Measurements from ENCODE around the gene CPZ.

CPZ gene

DNA sequence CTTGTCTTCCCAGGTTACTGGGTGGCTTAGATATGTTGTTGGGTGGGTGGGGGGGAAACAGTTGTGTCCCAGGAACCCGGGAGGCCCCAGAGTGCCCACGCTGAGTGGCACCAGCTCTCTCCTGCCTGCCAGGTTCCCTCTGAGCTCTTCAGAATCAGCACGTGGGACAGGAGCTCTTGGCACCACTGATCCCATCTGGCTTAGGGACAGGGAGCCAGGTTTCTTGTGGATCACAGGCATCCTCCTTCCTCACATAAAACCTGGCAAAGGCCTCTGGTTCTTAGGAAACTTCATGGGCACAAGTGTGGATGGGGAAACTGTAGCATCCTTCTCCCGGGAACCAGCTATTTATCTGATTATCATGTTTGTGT, 8.9 kb upstream of the CPZ start:
- no CpG with 5 or more reads among the region's 4 CpGs for WGBS (ENCODE audit: extremely low coverage, insufficient coverage, low lambda C conversion rate)

GRCh38 chr4:8585186-8585585, 7.4 kb upstream of the CPZ start:
- no peak overlapping the region for H2AK5ac ChIP-seq (ENCODE audit: low read length)
- no CpG with 5 or more reads among the region's 6 CpGs for WGBS (ENCODE audit: extremely low coverage, insufficient coverage, low lambda C conversion rate)
- H3K4me2 ChIP-seq (ENCODE audit: low read length), result no peak overlapping the region
- H2BK120ac ChIP-seq (ENCODE audit: low read depth, low read length), result no peak overlapping the region
- H2BK15ac ChIP-seq (replicated peaks; ENCODE audit: low read depth), result no peak overlapping the region
- no peak overlapping the region for H3K23ac ChIP-seq (ENCODE audit: low read length)
- no peaks in the 10 kb centered on the region for H3K36me3 ChIP-seq (ENCODE audit: control insufficient read depth, insufficient read depth, low read length)
- H3K4me3 ChIP-seq (ENCODE audit: low read length), result no peak overlapping the region
- H3K18ac ChIP-seq (ENCODE audit: low read length), result no peak overlapping the region
- H3K79me2 ChIP-seq (ENCODE audit: control insufficient read depth, insufficient read depth, low read length), result no peaks in the 10 kb centered on the region
- H3K27ac ChIP-seq (ENCODE audit: low read depth, low read length), result no peak overlapping the region
- H3K9ac ChIP-seq (ENCODE audit: low read length), result no peak overlapping the region
- H3K56ac ChIP-seq (ENCODE audit: low read length), result no peak overlapping the region
- no peak overlapping the region for H2BK5ac ChIP-seq (ENCODE audit: low read length)
- H3K27me3 ChIP-seq (ENCODE audit: insufficient read depth, low read length, poor library complexity), result no peaks in the 10 kb centered on the region
- no peak overlapping the region for H4K8ac ChIP-seq (ENCODE audit: low read depth, low read length)
- no peak overlapping the region for H4K5ac ChIP-seq (ENCODE audit: low read length)
- peak; percentile 54 for DNase-seq
- no peaks in the 10 kb centered on the region for H3K4me1 ChIP-seq (ENCODE audit: control insufficient read depth, low read depth, low read length)
- H3K4ac ChIP-seq (ENCODE audit: low read depth, low read length), result no peak overlapping the region
- no peaks in the 10 kb centered on the region for H3K79me1 ChIP-seq (ENCODE audit: low read length)

More for the DNA sequence above, 8.9 kb upstream of the CPZ start:
- Histone ChIP-seq H3K79me2 (ENCODE audit: control insufficient read depth, insufficient read depth, low read length) (no peaks in the 10 kb centered on the region), H2BK5ac (ENCODE audit: low read length) (no peak overlapping the region), H3K27ac (ENCODE audit: low read depth, low read length) (no peak overlapping the region), H3K36me3 (ENCODE audit: control insufficient read depth, insufficient read depth, low read length) (no peaks in the 10 kb centered on the region), H3K23ac (ENCODE audit: low read length) (no peak overlapping the region), H3K79me1 (ENCODE audit: low read length) (no peaks in the 10 kb centered on the region), H3K4me2 (ENCODE audit: low read length) (no peak overlapping the region), H2BK120ac (ENCODE audit: low read depth, low read length) (no peak overlapping the region), H3K18ac (ENCODE audit: low read length) (no peak overlapping the region), H4K8ac (ENCODE audit: low read depth, low read length) (no peak overlapping the region), H3K4me3 (ENCODE audit: low read length) (no peak overlapping the region), H2BK15ac (replicated peaks; ENCODE audit: low read depth) (no peak overlapping the region), H4K5ac (ENCODE audit: low read length) (no peak overlapping the region), H3K4ac (ENCODE audit: low read depth, low read length) (no peak overlapping the region), H2AK5ac (ENCODE audit: low read length) (no peak overlapping the region), H3K9ac (ENCODE audit: low read length) (no peak overlapping the region), H3K27me3 (ENCODE audit: insufficient read depth, low read length, poor library complexity) (no peaks in the 10 kb centered on the region), H3K56ac (ENCODE audit: low read length) (no peak overlapping the region), H3K4me1 (ENCODE audit: control insufficient read depth, low read depth, low read length) (peaks cover 4% of the 10 kb centered on the region)
- no peak for DNase-seq

- Histone ChIP-seq H3K4me3 (ENCODE audit: low read length) (no peak overlapping the region), H3K4me2 (ENCODE audit: low read length) (no peak overlapping the region), H3K4ac (ENCODE audit: low read depth, low read length) (no peak overlapping the region), H3K23ac (ENCODE audit: low read length) (no peak overlapping the region), H2AK5ac (ENCODE audit: low read length) (no peak overlapping the region), H3K27ac (ENCODE audit: low read depth, low read length) (no peak overlapping the region), H2BK120ac (ENCODE audit: low read depth, low read length) (no peak overlapping the region), H3K27me3 (ENCODE audit: insufficient read depth, low read length, poor library complexity) (no peaks in the 10 kb centered on the region), H4K8ac (ENCODE audit: low read depth, low read length) (no peak overlapping the region), H2BK5ac (ENCODE audit: low read length) (no peak overlapping the region), H3K36me3 (ENCODE audit: control insufficient read depth, insufficient read depth, low read length) (no peaks in the 10 kb centered on the region), H3K9ac (ENCODE audit: low read length) (no peak overlapping the region), H3K4me1 (ENCODE audit: control insufficient read depth, low read depth, low read length) (no peaks in the 10 kb centered on the region), H2BK15ac (replicated peaks; ENCODE audit: low read depth) (no peak overlapping the region), H3K79me2 (ENCODE audit: control insufficient read depth, insufficient read depth, low read length) (no peaks in the 10 kb centered on the region), H3K18ac (ENCODE audit: low read length) (no peak overlapping the region), H3K79me1 (ENCODE audit: low read length) (no peaks in the 10 kb centered on the region), H4K5ac (ENCODE audit: low read length) (no peak overlapping the region), H3K56ac (ENCODE audit: low read length) (peak overlapping the region; percentile 49)
- WGBS (ENCODE audit: extremely low coverage, insufficient coverage, low lambda C conversion rate), result no CpG with 5 or more reads among the region's 7 CpGs
- DNase-seq, result no peak
Measured at GRCh38 chr4:8585721-8586212, 6.8 kb upstream of the CPZ start.

DNA sequence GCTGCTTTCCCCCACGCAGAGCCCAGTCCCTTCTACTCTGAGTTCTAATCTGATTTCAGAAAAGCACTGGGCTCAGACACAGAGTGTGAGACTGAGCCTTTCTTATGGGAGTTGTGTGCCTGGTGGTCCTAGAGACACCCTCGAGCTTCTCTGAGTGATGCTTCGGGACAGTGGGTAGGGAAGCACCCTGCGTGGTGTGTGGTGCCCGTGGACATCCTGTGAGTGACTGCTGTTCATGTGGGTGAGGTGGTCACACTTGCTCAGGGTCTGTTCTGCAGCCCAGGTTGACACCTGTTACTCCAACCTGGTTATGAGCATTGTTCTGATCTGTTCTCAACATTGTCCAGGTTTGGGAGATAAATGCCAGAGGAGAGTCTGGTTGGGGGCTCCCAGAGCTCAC, 6.3 kb upstream of the CPZ start:
- Histone ChIP-seq H3K23ac (ENCODE audit: low read length) (no peak overlapping the region), H2BK15ac (replicated peaks; ENCODE audit: low read depth) (no peak overlapping the region), H3K18ac (ENCODE audit: low read length) (no peak overlapping the region), H2BK120ac (ENCODE audit: low read depth, low read length) (no peak overlapping the region), H3K79me2 (ENCODE audit: control insufficient read depth, insufficient read depth, low read length) (no peaks in the 10 kb centered on the region), H3K4me3 (ENCODE audit: low read length) (no peak overlapping the region), H3K4me1 (ENCODE audit: control insufficient read depth, low read depth, low read length) (no peaks in the 10 kb centered on the region), H4K5ac (ENCODE audit: low read length) (no peak overlapping the region), H3K9ac (ENCODE audit: low read length) (no peak overlapping the region), H3K56ac (ENCODE audit: low read length) (no peak overlapping the region), H2AK5ac (ENCODE audit: low read length) (no peak overlapping the region), H3K36me3 (ENCODE audit: control insufficient read depth, insufficient read depth, low read length) (no peaks in the 10 kb centered on the region), H3K4me2 (ENCODE audit: low read length) (no peak overlapping the region), H4K8ac (ENCODE audit: low read depth, low read length) (no peak overlapping the region), H3K4ac (ENCODE audit: low read depth, low read length) (no peak overlapping the region), H3K27ac (ENCODE audit: low read depth, low read length) (no peak overlapping the region), H2BK5ac (ENCODE audit: low read length) (no peak overlapping the region), H3K79me1 (ENCODE audit: low read length) (no peaks in the 10 kb centered on the region), H3K27me3 (ENCODE audit: insufficient read depth, low read length, poor library complexity) (no peaks in the 10 kb centered on the region)
- DNase-seq, result no peak
- no CpG with 5 or more reads among the region's 5 CpGs for WGBS (ENCODE audit: extremely low coverage, insufficient coverage, low lambda C conversion rate)

GRCh38 chr4:8586671-8587468, 5.7 kb upstream of the CPZ start:
- no peaks in the 10 kb centered on the region for H3K79me1 ChIP-seq (ENCODE audit: low read length)
- H3K4ac ChIP-seq (ENCODE audit: low read depth, low read length), result no peak overlapping the region
- no peak overlapping the region for H3K9ac ChIP-seq (ENCODE audit: low read length)
- DNase-seq, result no peak
- H2AK5ac ChIP-seq (ENCODE audit: low read length), result no peak overlapping the region
- no peaks in the 10 kb centered on the region for H3K36me3 ChIP-seq (ENCODE audit: control insufficient read depth, insufficient read depth, low read length)
- H3K4me1 ChIP-seq (ENCODE audit: control insufficient read depth, low read depth, low read length), result no peaks in the 10 kb centered on the region
- no peak overlapping the region for H2BK15ac ChIP-seq (replicated peaks; ENCODE audit: low read depth)
- H2BK5ac ChIP-seq (ENCODE audit: low read length), result no peak overlapping the region
- no peak overlapping the region for H3K4me2 ChIP-seq (ENCODE audit: low read length)
- no peaks in the 10 kb centered on the region for H3K79me2 ChIP-seq (ENCODE audit: control insufficient read depth, insufficient read depth, low read length)
- no peak overlapping the region for H3K4me3 ChIP-seq (ENCODE audit: low read length)
- no CpG with 5 or more reads among the region's 37 CpGs for WGBS (ENCODE audit: extremely low coverage, insufficient coverage, low lambda C conversion rate)
- H3K18ac ChIP-seq (ENCODE audit: low read length), result no peak overlapping the region
- H4K8ac ChIP-seq (ENCODE audit: low read depth, low read length), result no peak overlapping the region
- no peak overlapping the region for H2BK120ac ChIP-seq (ENCODE audit: low read depth, low read length)
- H3K23ac ChIP-seq (ENCODE audit: low read length), result no peak overlapping the region
- no peaks in the 10 kb centered on the region for H3K27me3 ChIP-seq (ENCODE audit: insufficient read depth, low read length, poor library complexity)
- no peak overlapping the region for H4K5ac ChIP-seq (ENCODE audit: low read length)
- no peak overlapping the region for H3K27ac ChIP-seq (ENCODE audit: low read depth, low read length)
- H3K56ac ChIP-seq (ENCODE audit: low read length), result no peak overlapping the region
